Progenitor cell of endocrine pancreas (in vitro differentiated cells): ENCODE data around the gene EMP2. TPM values are rescaled to one million over a fixed set of nuclear protein-coding genes. Genes with fewer than 3 reads are reported as not detected.

Experiments used
- DNase-seq: peaks from one replicate; pipeline ENCODE4 v3.0.0; 2021; ENCODE audit warnings: low spot score; ENCODE audit not compliant: unreplicated experiment
- H3K27ac Mint-ChIP-seq: 2 replicates; pipeline ENCODE4 v1.8.0; 2021; ENCODE audit warnings: mild to moderate bottlenecking, moderate library complexity, mixed read lengths
- H3K27me3 Mint-ChIP-seq: 2 replicates; pipeline ENCODE4 v1.8.0; 2021; ENCODE audit warnings: mixed read lengths
- H3K36me3 Mint-ChIP-seq: 2 replicates; pipeline ENCODE4 v1.8.0; 2022; ENCODE audit warnings: mixed read lengths; ENCODE audit not compliant: insufficient read depth
- H3K4me1 Mint-ChIP-seq: 2 replicates; pipeline ENCODE4 v1.8.0; 2021; ENCODE audit warnings: low read depth, mixed read lengths
- H3K4me3 Mint-ChIP-seq: 2 replicates; pipeline ENCODE4 v1.8.0; 2021; ENCODE audit warnings: low read depth, mild to moderate bottlenecking, moderate library complexity, mixed read lengths
- H3K9me3 Mint-ChIP-seq: 2 replicates; pipeline ENCODE4 v1.8.0; 2021; ENCODE audit warnings: low read depth, mixed read lengths
- CTCF ChIP-seq: fragments of 200-600 bp; sonication (generic); IDR thresholded peaks from one replicate; pipeline ENCODE4 v1.5.0; 2021; ENCODE audit warnings: antibody characterized with exemption, mild to moderate bottlenecking; ENCODE audit not compliant: unreplicated experiment
- total RNA-seq: library from RNA; stranded (reverse); gene quantifications from 2 replicates; pipeline ENCODE4 v1.2.1, GENCODE V29; 2021

EMP2 gene
- total RNA-seq, 1 donor from 2014 or later: 10.5 TPM

DNA sequence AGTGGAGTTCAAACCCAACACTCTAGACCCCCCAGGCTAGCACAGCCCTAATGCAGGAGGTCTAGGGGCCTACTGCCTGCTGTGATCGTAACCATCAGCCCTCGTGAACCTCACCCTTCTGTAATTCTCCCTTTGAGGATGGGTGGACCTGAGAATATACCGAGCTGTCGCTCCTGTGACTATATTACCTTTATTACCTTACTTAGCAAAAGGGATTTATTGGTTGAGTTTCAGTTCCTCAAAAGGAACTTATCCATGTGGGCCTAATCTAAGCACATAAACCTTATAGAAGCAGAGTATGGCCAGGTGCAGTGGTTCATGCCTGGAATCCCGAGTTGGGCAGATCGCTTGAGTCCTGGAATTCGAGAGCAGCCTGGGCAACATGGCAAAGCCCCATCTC, 19.2 kb upstream of the EMP2 start:
- Mint-ChIP-seq H3K4me3 (no peak overlapping the region), H3K36me3 (no peaks in the 10 kb centered on the region), H3K27me3 (peaks cover 13% of the 10 kb centered on the region), H3K4me1 (peaks cover 1% of the 10 kb centered on the region), H3K27ac (no peak overlapping the region), H3K9me3 (no peaks in the 10 kb centered on the region)
- DNase-seq: no peak
- TF ChIP-seq CTCF: no peak

GRCh38 chr16:10598157-10598556, 17.8 kb upstream of the EMP2 start:
- Mint-ChIP-seq H3K27me3 (peaks cover 13% of the 10 kb centered on the region), H3K4me3 (no peak overlapping the region), H3K4me1 (peaks cover 1% of the 10 kb centered on the region), H3K9me3 (no peaks in the 10 kb centered on the region), H3K27ac (no peak overlapping the region), H3K36me3 (no peaks in the 10 kb centered on the region)
- DNase-seq: no peak
- TF ChIP-seq CTCF: no peak

- TF ChIP-seq CTCF: no peak
- Mint-ChIP-seq H3K27me3 (peaks cover 13% of the 10 kb centered on the region), H3K4me1 (peaks cover 1% of the 10 kb centered on the region), H3K4me3 (no peak overlapping the region), H3K36me3 (no peaks in the 10 kb centered on the region), H3K9me3 (no peaks in the 10 kb centered on the region), H3K27ac (no peak overlapping the region)
- no peak for DNase-seq
Observed at GRCh38 chr16:10597187-10597601, 16.8 kb upstream of the EMP2 start.

DNA sequence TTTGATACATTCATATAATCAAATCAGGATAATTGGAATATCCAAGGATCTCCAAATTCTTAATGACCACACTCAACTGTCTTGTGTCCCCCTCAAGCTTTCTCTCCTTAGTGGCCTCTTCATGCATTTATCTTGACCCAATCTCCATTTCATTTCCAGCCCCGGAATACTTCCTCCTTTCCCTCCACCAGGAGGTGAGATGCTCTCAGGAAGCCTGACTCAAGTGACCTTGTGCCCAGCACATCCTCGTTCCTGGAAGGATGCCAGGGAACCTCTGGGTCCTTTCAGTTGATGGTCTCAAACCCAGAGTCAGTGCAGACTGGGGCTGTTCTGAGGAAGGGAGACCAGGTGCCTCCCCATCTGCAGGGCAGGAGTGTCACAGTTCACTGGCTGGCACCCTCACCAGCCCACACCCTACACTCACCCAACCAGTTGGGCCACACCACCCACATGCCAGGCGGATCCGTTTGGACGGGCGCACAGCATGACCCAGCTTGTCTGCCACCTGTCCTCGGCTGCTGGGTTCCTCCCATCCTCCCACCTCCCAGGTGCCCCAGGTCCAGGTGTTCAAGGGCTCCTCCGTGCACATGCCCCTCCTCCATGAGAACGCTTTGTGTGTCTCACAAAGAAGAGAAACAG, 14.0 kb upstream of the EMP2 start:
- H3K36me3 Mint-ChIP-seq: no peaks in the 10 kb centered on the region
- TF ChIP-seq CTCF: no peak
- no peak overlapping the region for H3K4me3 Mint-ChIP-seq
- H3K27ac Mint-ChIP-seq: no peak overlapping the region
- H3K9me3 Mint-ChIP-seq: no peaks in the 10 kb centered on the region
- H3K4me1 Mint-ChIP-seq: peaks cover 1% of the 10 kb centered on the region
- no peak for DNase-seq
- H3K27me3 Mint-ChIP-seq: peaks cover 13% of the 10 kb centered on the region

DNA sequence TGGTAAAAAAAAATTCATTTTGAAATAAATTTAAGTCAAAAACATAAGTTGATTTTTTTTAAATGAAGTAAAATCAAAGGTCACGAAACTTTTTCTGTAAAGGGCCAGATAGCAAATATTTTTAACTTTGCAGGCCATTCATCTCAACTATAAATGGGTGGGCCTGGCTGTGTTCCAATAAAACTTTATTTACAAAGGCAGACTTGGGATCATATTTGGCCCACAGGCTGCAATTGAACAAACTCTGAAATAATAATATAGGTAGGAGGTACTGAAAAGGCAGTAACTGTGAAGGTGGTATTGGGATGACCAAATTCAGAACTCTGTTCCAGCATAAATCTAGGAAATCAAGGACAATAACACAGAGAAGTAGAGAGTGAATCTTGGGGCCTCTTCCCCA, 12.2 kb upstream of the EMP2 start:
- H3K9me3 Mint-ChIP-seq: no peaks in the 10 kb centered on the region
- no peak for DNase-seq

More for the DNA sequence above, 12.2 kb upstream of the EMP2 start:
- Mint-ChIP-seq H3K27ac (no peak overlapping the region), H3K4me1 (peaks cover 1% of the 10 kb centered on the region), H3K27me3 (peaks cover 26% of the 10 kb centered on the region), H3K4me3 (no peak overlapping the region), H3K36me3 (no peaks in the 10 kb centered on the region)
- TF ChIP-seq CTCF: no peak
